Gastroesophageal sphincter (tissue), 3 donors: ENCODE measurements around the gene ZNF816.

ENCODE experiments used
- POLR2A ChIP-seq, 2 donors: fragments of 450-650 bp; IDR thresholded peaks; one replicate each; pipeline ENCODE4 v1.6.1; 2017; ENCODE audit warnings: antibody characterized with exemption in 2 of 2, mild to moderate bottlenecking in 2 of 2, moderate library complexity in 1 of 2
- TF ChIP-seq, protein P1 (sequence below), 4 experiments: fragments of 200-600 bp in 2 of 4; fragments of 450-650 bp in 2 of 4; sonication (generic) in 1 of 4; IDR thresholded peaks; one replicate each; pipeline ENCODE4 v1.5.1; 2017 to 2019; ENCODE audit warnings: antibody characterized with exemption in 4 of 4, mild to moderate bottlenecking in 2 of 4, moderate library complexity in 2 of 4

DNA sequence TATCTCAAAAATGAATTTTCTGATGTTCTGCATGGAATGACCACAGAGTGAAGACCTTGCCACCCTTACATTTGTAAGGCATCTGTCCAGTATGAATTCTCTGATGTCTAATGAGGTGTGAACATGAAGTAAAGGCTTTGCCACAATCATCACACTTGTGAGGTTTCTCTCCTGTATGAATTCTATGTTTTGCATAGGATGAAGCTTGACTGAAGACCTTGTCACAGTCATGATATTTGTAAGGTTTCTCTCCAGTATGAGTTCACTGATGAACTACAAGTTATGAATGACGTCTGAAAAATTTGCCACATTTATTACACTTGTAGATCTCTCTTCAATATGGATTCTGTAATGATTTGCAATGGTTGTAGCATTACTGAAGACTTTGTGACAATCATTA lies 13.3 kb downstream of the ZNF816 start:
- TF ChIP-seq, protein P1, sequence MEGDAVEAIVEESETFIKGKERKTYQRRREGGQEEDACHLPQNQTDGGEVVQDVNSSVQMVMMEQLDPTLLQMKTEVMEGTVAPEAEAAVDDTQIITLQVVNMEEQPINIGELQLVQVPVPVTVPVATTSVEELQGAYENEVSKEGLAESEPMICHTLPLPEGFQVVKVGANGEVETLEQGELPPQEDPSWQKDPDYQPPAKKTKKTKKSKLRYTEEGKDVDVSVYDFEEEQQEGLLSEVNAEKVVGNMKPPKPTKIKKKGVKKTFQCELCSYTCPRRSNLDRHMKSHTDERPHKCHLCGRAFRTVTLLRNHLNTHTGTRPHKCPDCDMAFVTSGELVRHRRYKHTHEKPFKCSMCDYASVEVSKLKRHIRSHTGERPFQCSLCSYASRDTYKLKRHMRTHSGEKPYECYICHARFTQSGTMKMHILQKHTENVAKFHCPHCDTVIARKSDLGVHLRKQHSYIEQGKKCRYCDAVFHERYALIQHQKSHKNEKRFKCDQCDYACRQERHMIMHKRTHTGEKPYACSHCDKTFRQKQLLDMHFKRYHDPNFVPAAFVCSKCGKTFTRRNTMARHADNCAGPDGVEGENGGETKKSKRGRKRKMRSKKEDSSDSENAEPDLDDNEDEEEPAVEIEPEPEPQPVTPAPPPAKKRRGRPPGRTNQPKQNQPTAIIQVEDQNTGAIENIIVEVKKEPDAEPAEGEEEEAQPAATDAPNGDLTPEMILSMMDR (IDR thresholded peaks at IDR 0.05) = no peak
- no peak for TF ChIP-seq POLR2A (IDR thresholded peaks at IDR 0.05)
